ENCODE measurements around the gene DIP2C.

DNA sequence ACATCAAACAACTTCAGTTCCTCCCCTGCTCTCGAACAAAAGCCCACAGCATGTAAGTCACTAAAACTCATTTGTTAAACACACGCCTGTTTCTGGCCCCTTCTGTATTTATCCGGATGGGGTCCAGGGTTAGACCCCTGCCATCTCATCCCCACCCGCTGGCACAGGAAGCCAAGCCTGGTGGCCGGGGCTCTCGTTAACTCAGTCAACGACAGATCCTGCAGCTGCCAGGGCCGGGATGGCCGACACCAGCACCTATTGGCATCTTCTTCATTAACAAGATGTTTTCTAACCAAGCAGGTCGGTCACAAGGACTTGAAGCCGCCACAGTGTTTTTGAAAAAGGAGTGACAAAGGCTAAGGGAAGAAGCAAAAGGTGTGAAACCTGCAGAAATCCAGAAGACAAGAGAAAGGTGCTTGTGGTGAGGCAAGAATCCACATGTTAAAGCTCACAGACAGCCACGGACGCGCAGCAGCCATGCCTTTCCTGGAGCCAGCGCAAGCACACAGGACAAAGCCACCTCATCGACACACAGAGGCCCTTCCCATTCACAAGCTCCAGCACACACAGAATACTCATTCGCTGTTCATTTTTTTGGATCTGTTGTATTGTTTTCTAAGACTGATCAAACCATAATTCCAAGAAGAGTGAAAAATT, 202.7 kb downstream of the DIP2C start:
- TF ChIP-seq, protein P1, sequence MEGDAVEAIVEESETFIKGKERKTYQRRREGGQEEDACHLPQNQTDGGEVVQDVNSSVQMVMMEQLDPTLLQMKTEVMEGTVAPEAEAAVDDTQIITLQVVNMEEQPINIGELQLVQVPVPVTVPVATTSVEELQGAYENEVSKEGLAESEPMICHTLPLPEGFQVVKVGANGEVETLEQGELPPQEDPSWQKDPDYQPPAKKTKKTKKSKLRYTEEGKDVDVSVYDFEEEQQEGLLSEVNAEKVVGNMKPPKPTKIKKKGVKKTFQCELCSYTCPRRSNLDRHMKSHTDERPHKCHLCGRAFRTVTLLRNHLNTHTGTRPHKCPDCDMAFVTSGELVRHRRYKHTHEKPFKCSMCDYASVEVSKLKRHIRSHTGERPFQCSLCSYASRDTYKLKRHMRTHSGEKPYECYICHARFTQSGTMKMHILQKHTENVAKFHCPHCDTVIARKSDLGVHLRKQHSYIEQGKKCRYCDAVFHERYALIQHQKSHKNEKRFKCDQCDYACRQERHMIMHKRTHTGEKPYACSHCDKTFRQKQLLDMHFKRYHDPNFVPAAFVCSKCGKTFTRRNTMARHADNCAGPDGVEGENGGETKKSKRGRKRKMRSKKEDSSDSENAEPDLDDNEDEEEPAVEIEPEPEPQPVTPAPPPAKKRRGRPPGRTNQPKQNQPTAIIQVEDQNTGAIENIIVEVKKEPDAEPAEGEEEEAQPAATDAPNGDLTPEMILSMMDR (IDR thresholded peaks at IDR 0.05; ENCODE audit: borderline replicate concordance, extremely low read depth, low read length, poor library complexity, severe bottlenecking) = no peak
- no peak for TF ChIP-seq EZH2 (IDR thresholded peaks at IDR 0.05; ENCODE audit: borderline replicate concordance, low read depth, low read length, severe bottlenecking)

All from DND-41 (cell line).